Spleen (tissue), 7 donors: ENCODE data around the gene PNMA8A.

Source experiments
- POLR2A ChIP-seq, 3 donors: fragments of 450-650 bp; IDR thresholded peaks; one replicate each; pipeline ENCODE4 v1.5.1; 2017; ENCODE audit warnings: antibody characterized with exemption in 3 of 3, mild to moderate bottlenecking in 1 of 3
- POLR2AphosphoS5 ChIP-seq, 3 donors: sonication (generic); formaldehyde crosslinking; IDR thresholded peaks; one replicate each; pipeline ENCODE4 v1.5.1; 2017; ENCODE audit warnings: antibody characterized with exemption in 3 of 3
- TF ChIP-seq, protein P1 (sequence below), 11 experiments: fragments of 200-600 bp in 7 of 11; fragments of 450-650 bp in 4 of 11; sonication (generic) in 4 of 11; IDR thresholded peaks in 8 of 11; conservative IDR thresholded peaks in 3 of 11; 1 replicate in 7 of 11; 2 replicates in 4 of 11; pipeline versions ENCODE4 v1.4.0 to v1.8.0; 2016 to 2021; ENCODE audit warnings: antibody characterized with exemption in 11 of 11, inconsistent platforms in 4 of 11, mild to moderate bottlenecking in 1 of 11
- donor health status: DM: no; HTN: no; CAD: no; lungs with moderate emphysema.
- donor health status: DM: no; HTN: no; CAD: no.
- donor health status: DM: no; HTN: no; CAD: no.

DNA sequence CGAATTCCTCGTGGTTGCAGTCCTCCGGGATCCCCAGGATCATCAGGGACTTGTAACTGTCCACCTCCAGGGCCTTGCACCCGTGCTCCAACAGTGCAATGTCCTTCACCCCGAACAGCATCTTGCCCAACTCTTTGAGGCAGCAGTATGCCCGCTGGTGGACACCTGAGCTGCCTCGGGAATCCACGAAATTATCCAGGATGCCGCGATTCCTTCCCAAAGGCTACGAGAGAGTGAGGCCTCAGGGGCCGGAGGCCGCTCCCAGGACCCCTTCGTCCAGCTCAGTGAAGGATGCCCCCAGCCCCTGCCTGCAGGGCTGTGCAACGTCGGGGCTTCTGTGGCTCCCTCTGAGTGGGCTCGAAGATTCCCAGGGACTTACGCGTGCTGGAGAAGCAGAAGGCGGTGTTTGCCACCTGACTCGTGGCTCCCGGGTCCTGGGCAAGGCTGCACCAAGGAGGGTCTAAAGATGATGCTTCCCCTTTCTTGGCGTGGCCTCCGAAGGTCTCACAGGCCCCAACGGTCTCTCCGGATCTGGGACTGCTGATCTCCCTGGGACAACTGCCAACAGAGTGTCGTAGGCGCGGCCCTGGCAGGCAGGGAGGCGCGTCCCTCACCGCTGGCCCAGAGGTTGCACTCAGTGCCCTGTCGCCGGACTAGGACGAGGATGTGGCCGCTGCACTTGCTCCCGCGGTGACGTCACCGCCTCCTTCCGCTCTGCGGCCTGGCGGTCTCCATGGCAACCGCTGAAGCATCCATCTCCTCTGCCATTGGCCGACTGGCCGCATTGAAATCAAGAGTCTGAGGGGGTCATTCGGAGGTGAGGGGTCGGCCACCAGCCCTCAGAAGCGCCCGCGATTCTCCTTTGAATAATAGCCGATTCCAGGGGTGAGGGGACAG is 42.9 kb downstream of the PNMA8A start, which contains the start of gene PNMA8C:
- TF ChIP-seq, protein P1, sequence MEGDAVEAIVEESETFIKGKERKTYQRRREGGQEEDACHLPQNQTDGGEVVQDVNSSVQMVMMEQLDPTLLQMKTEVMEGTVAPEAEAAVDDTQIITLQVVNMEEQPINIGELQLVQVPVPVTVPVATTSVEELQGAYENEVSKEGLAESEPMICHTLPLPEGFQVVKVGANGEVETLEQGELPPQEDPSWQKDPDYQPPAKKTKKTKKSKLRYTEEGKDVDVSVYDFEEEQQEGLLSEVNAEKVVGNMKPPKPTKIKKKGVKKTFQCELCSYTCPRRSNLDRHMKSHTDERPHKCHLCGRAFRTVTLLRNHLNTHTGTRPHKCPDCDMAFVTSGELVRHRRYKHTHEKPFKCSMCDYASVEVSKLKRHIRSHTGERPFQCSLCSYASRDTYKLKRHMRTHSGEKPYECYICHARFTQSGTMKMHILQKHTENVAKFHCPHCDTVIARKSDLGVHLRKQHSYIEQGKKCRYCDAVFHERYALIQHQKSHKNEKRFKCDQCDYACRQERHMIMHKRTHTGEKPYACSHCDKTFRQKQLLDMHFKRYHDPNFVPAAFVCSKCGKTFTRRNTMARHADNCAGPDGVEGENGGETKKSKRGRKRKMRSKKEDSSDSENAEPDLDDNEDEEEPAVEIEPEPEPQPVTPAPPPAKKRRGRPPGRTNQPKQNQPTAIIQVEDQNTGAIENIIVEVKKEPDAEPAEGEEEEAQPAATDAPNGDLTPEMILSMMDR (IDR thresholded peaks at IDR 0.05 in 8 of 11, conservative IDR thresholded peaks at IDR 0.05 in 3 of 11): no peak
- TF ChIP-seq POLR2AphosphoS5 (IDR thresholded peaks at IDR 0.05) (peak; percentile 38 to 76 (median 64)), POLR2A (IDR thresholded peaks at IDR 0.05) (no peak)
